ENCODE data around the gene NEDD9. TPM values are rescaled to one million over a fixed set of nuclear protein-coding genes. Genes with fewer than 3 reads are reported as not detected.
A peak's percentile ranks its signal among the peaks of the same experiment; 100 is the strongest.

The NEDD9 gene
- polyA plus RNA-seq, 1 donor = 12.9 TPM

DNA sequence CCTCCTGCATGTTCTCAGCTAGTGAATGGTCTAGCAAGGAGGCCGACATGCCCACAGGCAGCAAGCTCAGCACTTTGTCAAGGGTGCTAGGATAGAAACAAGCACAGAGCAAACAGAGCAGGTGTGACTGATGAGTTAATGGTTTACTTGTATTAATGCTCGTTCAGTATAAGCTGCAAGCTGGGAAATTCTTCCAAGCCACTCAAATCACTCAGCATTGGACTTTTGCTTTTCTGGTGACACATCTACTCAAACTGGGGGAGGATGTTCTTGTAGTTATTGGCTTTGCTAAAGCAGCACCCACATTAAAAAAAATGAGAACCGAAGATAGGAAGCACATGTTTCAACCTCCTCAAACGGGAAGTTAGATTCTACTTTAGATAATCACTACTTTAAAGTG is 43.1 kb upstream of the NEDD9 start:
- 0% methylated on average over 1 of the region's 4 CpGs for WGBS (ENCODE audit: insufficient coverage, low lambda C conversion rate)
- Histone ChIP-seq H3K9me3 (ENCODE audit: control insufficient read depth, low read depth, low read length) (no peaks in the 10 kb centered on the region), H3K36me3 (ENCODE audit: control insufficient read depth, insufficient read depth, low read length) (no peaks in the 10 kb centered on the region), H3K4me3 (ENCODE audit: low read length) (no peak overlapping the region), H3K27me3 (ENCODE audit: control insufficient read depth, insufficient read depth, low read length) (no peaks in the 10 kb centered on the region), H3K27ac (ENCODE audit: low read length) (peak overlapping the region; percentile 67), H3K4me1 (ENCODE audit: control insufficient read depth, insufficient read depth, low read length) (peaks cover 73% of the 10 kb centered on the region)
- peak; percentile 84 to 92 for DNase-seq

DNA sequence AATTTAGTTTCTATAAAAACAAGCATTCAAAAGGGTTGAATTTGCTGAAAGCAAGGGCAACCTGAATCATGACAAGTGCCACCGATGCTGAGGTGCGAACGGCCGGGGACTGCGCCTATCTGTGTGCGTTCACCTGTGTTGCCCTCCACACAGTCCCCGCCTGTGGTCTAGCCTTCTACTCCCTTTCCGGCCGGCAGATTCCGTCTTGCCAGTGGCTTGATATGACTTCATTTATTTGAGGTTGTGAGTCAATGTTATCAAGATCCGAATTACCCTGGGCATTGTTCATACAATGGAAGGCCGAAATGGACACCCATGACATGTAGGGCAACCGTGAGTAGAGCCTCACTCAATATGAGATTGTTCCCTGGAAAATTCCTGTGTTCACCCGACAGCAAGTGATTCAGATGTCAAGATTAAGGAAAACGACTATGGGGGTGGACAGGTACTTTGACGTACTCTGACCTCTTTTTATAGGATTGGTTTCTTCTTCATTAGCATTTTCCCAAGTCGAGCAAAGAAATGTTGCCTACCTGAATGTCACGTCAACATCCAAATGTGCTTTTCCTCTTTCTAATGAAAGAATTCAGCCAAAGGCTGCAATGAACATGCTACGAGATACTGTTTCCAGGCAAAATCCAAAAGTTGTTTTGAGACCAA is 41.1 kb upstream of the NEDD9 start:
- Histone ChIP-seq H3K27ac (ENCODE audit: low read length) (no peak overlapping the region), H3K4me1 (ENCODE audit: control insufficient read depth, insufficient read depth, low read length) (peaks cover 84% of the 10 kb centered on the region), H3K27me3 (ENCODE audit: control insufficient read depth, insufficient read depth, low read length) (no peaks in the 10 kb centered on the region), H3K36me3 (ENCODE audit: control insufficient read depth, insufficient read depth, low read length) (no peaks in the 10 kb centered on the region), H3K9me3 (ENCODE audit: control insufficient read depth, low read depth, low read length) (no peaks in the 10 kb centered on the region), H3K4me3 (ENCODE audit: low read length) (no peak overlapping the region)
- no CpG with 5 or more reads among the region's 19 CpGs for WGBS (ENCODE audit: insufficient coverage, low lambda C conversion rate)
- no peak for DNase-seq

- Histone ChIP-seq H3K27me3 (ENCODE audit: control insufficient read depth, insufficient read depth, low read length) (no peaks in the 10 kb centered on the region), H3K36me3 (ENCODE audit: control insufficient read depth, insufficient read depth, low read length) (no peaks in the 10 kb centered on the region), H3K4me3 (ENCODE audit: low read length) (no peak overlapping the region), H3K27ac (ENCODE audit: low read length) (no peak overlapping the region), H3K9me3 (ENCODE audit: control insufficient read depth, low read depth, low read length) (no peaks in the 10 kb centered on the region), H3K4me1 (ENCODE audit: control insufficient read depth, insufficient read depth, low read length) (peaks cover 85% of the 10 kb centered on the region)
- WGBS (ENCODE audit: insufficient coverage, low lambda C conversion rate) = no CpG with 5 or more reads among the region's 11 CpGs
- peak in 1 of 2 donors; percentile 68 for DNase-seq
These were observed 40.2 kb upstream of the NEDD9 start for GRCh38 chr6:11272491-11273192.

DNA sequence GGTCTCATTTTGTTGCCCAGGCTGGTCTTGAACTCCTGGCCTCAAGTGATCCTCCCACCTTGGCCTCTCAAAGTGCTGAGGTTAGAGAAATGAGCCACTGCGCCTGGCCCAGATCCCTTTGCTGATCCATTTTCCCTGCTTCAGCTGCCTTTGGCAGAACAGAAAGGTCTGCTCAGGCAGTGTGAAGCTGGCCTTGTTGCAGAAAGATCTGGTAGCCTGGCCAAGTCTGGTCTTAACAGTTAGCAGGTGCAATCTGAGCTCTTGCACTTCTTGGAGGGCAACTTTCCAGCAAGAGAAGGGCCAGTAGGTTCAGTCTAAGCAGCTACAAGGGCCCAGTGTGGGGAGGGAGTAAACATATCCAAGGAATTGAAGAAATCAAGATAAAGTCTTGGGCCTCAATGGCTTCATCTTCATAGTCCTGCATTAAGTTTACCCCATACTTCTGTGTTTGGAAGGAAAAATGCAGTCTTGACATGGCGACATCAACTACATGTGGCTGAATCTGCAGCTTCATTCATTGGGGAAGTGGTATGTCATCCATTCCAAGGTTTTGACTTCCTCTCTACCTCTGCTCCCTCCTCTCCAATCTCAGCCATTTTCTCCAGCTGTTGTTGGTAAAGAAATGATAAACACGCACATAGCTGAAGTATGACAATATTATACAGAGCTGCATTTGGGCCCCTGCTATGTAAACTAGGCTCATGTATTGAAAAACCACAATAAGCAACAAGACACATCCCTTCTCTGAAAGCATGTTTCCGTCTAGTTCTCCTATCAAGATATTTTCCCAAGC is 39.0 kb upstream of the NEDD9 start:
- peak in 1 of 2 donors; percentile 42 for DNase-seq
- Histone ChIP-seq H3K36me3 (ENCODE audit: control insufficient read depth, insufficient read depth, low read length) (no peaks in the 10 kb centered on the region), H3K27ac (ENCODE audit: low read length) (peak overlapping the region; percentile 93), H3K27me3 (ENCODE audit: control insufficient read depth, insufficient read depth, low read length) (no peaks in the 10 kb centered on the region), H3K9me3 (ENCODE audit: control insufficient read depth, low read depth, low read length) (no peaks in the 10 kb centered on the region), H3K4me1 (ENCODE audit: control insufficient read depth, insufficient read depth, low read length) (peaks cover 78% of the 10 kb centered on the region), H3K4me3 (ENCODE audit: low read length) (no peak overlapping the region)
- no CpG with 5 or more reads among the region's 4 CpGs for WGBS (ENCODE audit: insufficient coverage, low lambda C conversion rate)

DNA sequence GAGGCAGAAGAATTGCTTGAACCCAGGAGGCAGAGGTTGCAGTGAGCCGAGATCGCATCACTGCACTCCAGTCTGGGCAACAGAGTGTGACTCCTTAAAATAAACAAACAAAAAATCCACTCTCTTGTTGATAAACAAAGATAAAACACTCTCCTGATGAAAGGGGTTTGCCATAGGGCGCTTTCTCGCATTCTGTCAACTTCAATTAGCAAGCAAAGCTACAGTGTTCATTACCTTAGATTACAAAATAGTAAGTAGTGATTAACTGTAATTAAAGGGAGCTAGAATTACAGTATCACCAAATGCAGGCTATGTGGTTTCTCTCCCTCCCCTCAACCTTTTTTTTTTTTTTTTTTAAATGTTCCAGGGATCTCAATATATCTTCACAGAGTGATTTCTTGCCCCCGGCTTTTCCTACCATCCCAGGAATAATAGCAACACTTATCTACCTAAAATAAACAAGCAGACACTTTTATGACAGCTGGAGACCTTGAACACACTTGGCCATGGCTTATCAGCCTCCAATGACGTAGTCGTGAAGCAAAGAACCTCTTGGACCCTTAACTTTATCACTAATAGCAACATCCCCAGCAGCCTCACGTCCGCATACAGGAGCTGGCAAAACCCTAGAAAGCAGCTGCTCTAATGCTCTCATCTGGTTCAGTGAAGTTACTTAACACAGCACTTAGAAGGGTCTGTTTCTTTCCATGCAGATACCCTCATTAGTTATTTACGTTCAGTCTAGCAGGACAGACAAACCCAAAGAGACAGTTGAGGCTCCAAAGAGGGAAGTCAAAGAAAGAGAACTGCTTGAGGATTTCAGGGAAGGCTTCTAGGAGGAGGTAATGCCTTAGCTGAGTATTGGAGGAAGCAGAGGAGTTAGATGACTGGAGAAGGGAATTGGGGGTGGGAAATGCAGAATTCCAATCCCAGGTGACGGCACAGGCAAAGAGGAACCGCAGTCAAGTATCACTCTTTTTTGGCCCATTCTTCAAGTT is 37.9 kb upstream of the NEDD9 start:
- peak overlapping the region; percentile 93 for H3K27ac ChIP-seq (ENCODE audit: low read length)
- no peaks in the 10 kb centered on the region for H3K27me3 ChIP-seq (ENCODE audit: control insufficient read depth, insufficient read depth, low read length)
- H3K4me1 ChIP-seq (ENCODE audit: control insufficient read depth, insufficient read depth, low read length) = peaks cover 68% of the 10 kb centered on the region
- no CpG with 5 or more reads among the region's 12 CpGs for WGBS (ENCODE audit: insufficient coverage, low lambda C conversion rate)
- DNase-seq = peak; percentile 95 to 98
- no peak overlapping the region for H3K4me3 ChIP-seq (ENCODE audit: low read length)
- H3K36me3 ChIP-seq (ENCODE audit: control insufficient read depth, insufficient read depth, low read length) = no peaks in the 10 kb centered on the region
- no peaks in the 10 kb centered on the region for H3K9me3 ChIP-seq (ENCODE audit: control insufficient read depth, low read depth, low read length)

- peak in 1 of 2 donors; percentile 35 for DNase-seq
- WGBS (ENCODE audit: insufficient coverage, low lambda C conversion rate) = 84% methylated on average over 3 of the region's 4 CpGs
- Histone ChIP-seq H3K27me3 (ENCODE audit: control insufficient read depth, insufficient read depth, low read length) (no peaks in the 10 kb centered on the region), H3K36me3 (ENCODE audit: control insufficient read depth, insufficient read depth, low read length) (no peaks in the 10 kb centered on the region), H3K4me3 (ENCODE audit: low read length) (no peak overlapping the region), H3K27ac (ENCODE audit: low read length) (no peak overlapping the region), H3K9me3 (ENCODE audit: control insufficient read depth, low read depth, low read length) (no peaks in the 10 kb centered on the region), H3K4me1 (ENCODE audit: control insufficient read depth, insufficient read depth, low read length) (peaks cover 56% of the 10 kb centered on the region)
These were observed 36.5 kb upstream of the NEDD9 start for GRCh38 chr6:11268978-11269377.

GRCh38 chr6:11266926-11267325 is 34.5 kb upstream of the NEDD9 start:
- no peaks in the 10 kb centered on the region for H3K27me3 ChIP-seq (ENCODE audit: control insufficient read depth, insufficient read depth, low read length)
- peak in 1 of 2 donors; percentile 56 for DNase-seq
- H3K27ac ChIP-seq (ENCODE audit: low read length) = peak overlapping the region; percentile 30
- H3K4me1 ChIP-seq (ENCODE audit: control insufficient read depth, insufficient read depth, low read length) = peaks cover 42% of the 10 kb centered on the region
- H3K9me3 ChIP-seq (ENCODE audit: control insufficient read depth, low read depth, low read length) = no peaks in the 10 kb centered on the region
- H3K4me3 ChIP-seq (ENCODE audit: low read length) = no peak overlapping the region
- WGBS (ENCODE audit: insufficient coverage, low lambda C conversion rate) = no CpG with 5 or more reads among the region's 3 CpGs
- H3K36me3 ChIP-seq (ENCODE audit: control insufficient read depth, insufficient read depth, low read length) = no peaks in the 10 kb centered on the region

- Histone ChIP-seq H3K9me3 (ENCODE audit: control insufficient read depth, low read depth, low read length) (no peaks in the 10 kb centered on the region), H3K4me1 (ENCODE audit: control insufficient read depth, insufficient read depth, low read length) (peaks cover 32% of the 10 kb centered on the region), H3K4me3 (ENCODE audit: low read length) (no peak overlapping the region), H3K27me3 (ENCODE audit: control insufficient read depth, insufficient read depth, low read length) (no peaks in the 10 kb centered on the region), H3K36me3 (ENCODE audit: control insufficient read depth, insufficient read depth, low read length) (no peaks in the 10 kb centered on the region), H3K27ac (ENCODE audit: low read length) (no peak overlapping the region)
- WGBS (ENCODE audit: insufficient coverage, low lambda C conversion rate) = no CpG with 5 or more reads among the region's 1 CpG
- no peak for DNase-seq
These were observed 33.5 kb upstream of the NEDD9 start for GRCh38 chr6:11265932-11266331.

DNA sequence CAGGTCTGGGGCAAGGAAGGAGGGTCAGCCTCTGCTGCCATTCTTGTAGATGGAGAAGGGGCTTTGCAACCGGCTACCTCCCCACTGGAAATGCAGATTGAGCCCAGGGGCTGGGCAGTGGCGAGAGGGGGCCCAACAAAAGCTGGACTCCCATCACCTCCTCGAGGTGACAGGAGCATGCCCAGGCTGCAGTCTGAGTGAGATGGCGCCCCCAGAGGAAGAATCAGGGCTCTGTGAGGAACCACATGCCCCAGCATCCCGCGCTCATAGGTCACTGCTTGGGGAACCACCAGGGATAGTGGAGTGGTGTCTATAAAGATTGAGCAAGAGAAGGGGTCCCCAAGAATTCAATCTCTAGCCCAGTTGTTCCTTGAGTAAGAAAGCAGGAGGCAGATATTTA is 31.6 kb upstream of the NEDD9 start:
- H3K27me3 ChIP-seq (ENCODE audit: control insufficient read depth, insufficient read depth, low read length) = no peaks in the 10 kb centered on the region
- no CpG with 5 or more reads among the region's 6 CpGs for WGBS (ENCODE audit: insufficient coverage, low lambda C conversion rate)
- no peaks in the 10 kb centered on the region for H3K36me3 ChIP-seq (ENCODE audit: control insufficient read depth, insufficient read depth, low read length)
- no peaks in the 10 kb centered on the region for H3K9me3 ChIP-seq (ENCODE audit: control insufficient read depth, low read depth, low read length)
- H3K27ac ChIP-seq (ENCODE audit: low read length) = no peak overlapping the region
- peaks cover 26% of the 10 kb centered on the region for H3K4me1 ChIP-seq (ENCODE audit: control insufficient read depth, insufficient read depth, low read length)
- no peak for DNase-seq
- H3K4me3 ChIP-seq (ENCODE audit: low read length) = no peak overlapping the region
